Measurements from ENCODE around the gene C10orf62. TPM values are rescaled to one million over a fixed set of nuclear protein-coding genes. Genes with fewer than 3 reads are reported as not detected.

C10orf62 gene
- total and polyA plus RNA-seq, 12 donors = 0.26 to 2.3 (median 0.90) TPM; not detected in 3

DNA sequence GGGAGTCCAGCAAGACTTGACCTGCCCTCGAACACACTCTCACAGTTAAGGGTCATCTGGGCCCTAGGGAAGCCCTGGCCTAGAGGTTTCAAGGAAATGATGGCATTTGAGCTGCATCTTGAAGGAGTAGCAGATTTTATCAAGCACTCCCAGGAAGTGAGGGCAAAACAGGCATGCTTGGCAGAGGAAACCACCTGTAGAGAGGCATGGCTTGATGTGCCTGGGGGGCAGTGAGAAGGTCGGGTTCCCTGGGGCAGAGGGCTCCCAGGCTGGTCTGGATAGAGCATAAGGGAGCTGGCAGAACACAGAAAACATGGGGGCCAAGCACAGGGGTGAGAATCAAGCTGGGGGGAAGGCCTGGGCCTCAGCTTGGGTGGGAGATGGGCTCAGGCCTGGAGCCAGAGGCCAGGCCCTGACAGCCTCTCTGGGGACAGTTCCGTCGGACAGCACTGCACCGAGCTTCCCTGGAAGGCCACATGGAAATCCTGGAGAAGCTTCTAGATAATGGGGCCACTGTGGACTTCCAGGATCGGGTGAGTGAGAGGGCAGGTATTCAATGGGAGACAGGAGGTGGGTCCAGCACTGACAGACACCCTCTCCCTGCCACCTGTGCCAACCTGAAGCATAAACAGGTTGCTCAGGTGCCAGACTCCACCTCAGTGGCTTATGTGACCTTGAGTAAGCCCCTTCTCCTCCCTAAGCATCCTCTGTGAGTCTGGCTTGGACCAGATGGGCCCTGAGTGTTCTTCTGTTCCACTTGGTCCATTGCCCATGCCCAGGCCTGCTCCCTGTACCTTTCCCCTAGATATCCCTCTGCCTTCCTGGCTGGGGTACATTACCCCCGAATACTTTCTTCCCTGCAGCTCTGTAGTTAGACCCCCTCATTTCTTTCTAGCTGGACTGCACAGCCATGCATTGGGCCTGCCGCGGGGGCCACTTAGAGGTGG is 8.8 kb upstream of the C10orf62 start:
- H3K4me1 ChIP-seq (replicated peaks in 1 of 2) = peaks cover 10 to 24% of the 10 kb centered on the region in 2 donors

GRCh38 chr10:97582169-97582568 is 7.4 kb upstream of the C10orf62 start:
- Histone ChIP-seq H3K4me3 (no peak overlapping the region), H3K9me3 (replicated peaks in 1 of 3) (no peaks in the 10 kb centered on the region), H3K27ac (no peak overlapping the region), H3K27me3 (no peaks in the 10 kb centered on the region), H3K4me1 (replicated peaks in 1 of 2) (peaks cover 10 to 32% of the 10 kb centered on the region in 2 donors), H3K36me3 (replicated peaks in 1 of 2) (no peaks in the 10 kb centered on the region)
- WGBS, 4 donors = 90 to 100% (median 95%) methylated on average over 5 to 8 of the region's 8 CpGs
- no peak for TF ChIP-seq POLR2A (IDR thresholded peaks at IDR 0.05)
- no peak for TF ChIP-seq CTCF (IDR thresholded peaks at IDR 0.05)
- peak in 1 of 7 donors; percentile 9 for DNase-seq
- intact Hi-C loops (cut with DNase I) = no loop called here

More for the DNA sequence above, 8.8 kb upstream of the C10orf62 start:
- intact Hi-C loops (cut with DNase I) = no loop called here
- DNase-seq = peak in 1 of 7 donors; percentile 8
- Histone ChIP-seq H3K36me3 (replicated peaks in 1 of 2) (no peaks in the 10 kb centered on the region), H3K27me3 (no peaks in the 10 kb centered on the region), H3K4me3 (no peak overlapping the region), H3K27ac (no peak overlapping the region), H3K9me3 (replicated peaks in 1 of 3) (no peaks in the 10 kb centered on the region)
- TF ChIP-seq POLR2A (IDR thresholded peaks at IDR 0.05) = no peak
- no peak for TF ChIP-seq CTCF (IDR thresholded peaks at IDR 0.05)
- WGBS, 4 donors = 88 to 92% (median 91%) methylated on average over 9 of the region's 9 CpGs

DNA sequence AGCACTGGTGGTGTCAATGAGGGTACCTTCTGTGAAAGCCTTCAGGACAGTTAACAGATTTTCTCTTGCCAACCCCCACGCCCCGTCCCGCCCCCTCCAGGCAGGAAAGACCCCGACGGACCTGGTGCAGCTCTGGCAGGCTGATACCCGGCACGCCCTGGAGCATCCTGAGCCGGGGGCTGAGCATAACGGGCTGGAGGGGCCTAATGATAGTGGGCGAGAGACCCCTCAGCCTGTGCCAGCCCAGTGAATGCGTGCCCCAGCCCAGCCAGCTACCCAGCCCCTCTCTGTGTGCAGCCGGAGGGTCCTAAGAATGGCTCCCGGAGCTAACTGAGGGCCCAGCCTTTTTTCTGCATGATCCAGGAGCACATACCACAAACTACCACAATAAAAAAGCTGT is 6.0 kb upstream of the C10orf62 start:
- Histone ChIP-seq H3K36me3 (replicated peaks in 1 of 2) (no peaks in the 10 kb centered on the region), H3K4me3 (no peak overlapping the region), H3K4me1 (replicated peaks in 1 of 2) (peaks cover 10 to 32% of the 10 kb centered on the region in 2 donors), H3K27ac (peak overlapping the region in 1 of 5 donors; percentile 54), H3K27me3 (no peaks in the 10 kb centered on the region), H3K9me3 (replicated peaks in 1 of 3) (no peaks in the 10 kb centered on the region)
- 85 to 95% (median 91%) methylated on average over 2 to 13 of the region's 13 CpGs for WGBS, 4 donors
- TF ChIP-seq POLR2A (IDR thresholded peaks at IDR 0.05) (no peak), CTCF (IDR thresholded peaks at IDR 0.05) (no peak)
- DNase-seq = peak in 1 of 7 donors; percentile 13
- intact Hi-C loops (cut with DNase I) = no loop called here

- peak in 1 of 2 donors; percentile 71 for TF ChIP-seq POLR2A (IDR thresholded peaks at IDR 0.05)
- TF ChIP-seq CTCF (IDR thresholded peaks at IDR 0.05) = peak in 1 of 6 experiments; percentile 24
- H3K4me1 ChIP-seq (replicated peaks in 1 of 2) = peaks cover 10 to 32% of the 10 kb centered on the region in 2 donors
- WGBS, 4 donors = 38 to 48% (median 42%) methylated on average over 2 to 5 of the region's 5 CpGs
- H3K4me3 ChIP-seq = peak within 1 kb of the TSS in 1 of 4 donors; percentile 18
- H3K27ac ChIP-seq = peak within 1 kb of the TSS in 3 of 5 donors; percentile 34 to 71 (median 59)
- H3K27me3 ChIP-seq = no peaks in the 10 kb centered on the region
- H3K9me3 ChIP-seq (replicated peaks in 1 of 3) = no peaks in the 10 kb centered on the region
- peak; percentile 91 to 99 (median 97) for DNase-seq
- no peaks in the 10 kb centered on the region for H3K36me3 ChIP-seq (replicated peaks in 1 of 2)
- intact Hi-C loops (cut with DNase I) = no loop called here
These were observed 5.3 kb upstream of the C10orf62 start, which contains the start of gene HOGA1 for GRCh38 chr10:97584060-97584797. Gene HOGA1, plus strand, starts transcription at chr10:97584389. Its CDS starts 315 bp downstream, at chr10:97584704.

Measured in adrenal gland (tissue), 12 donors.